DMS79 treated with DMSO at 0.1 percent for 48 hours (cell line): ENCODE measurements around the gene CD74.

Experiments
- DNase-seq: peaks from one replicate; lab custom pipeline; 2025; lab: John Stamatoyannopoulos, UW

The CD74 gene

GRCh38 chr5:150409638-150410523, 2.8 kb downstream of the CD74 start:
- no peak for DNase-seq

GRCh38 chr5:150408231-150408943, 4.3 kb downstream of the CD74 start:
- DNase-seq, result no peak

GRCh38 chr5:150407096-150407720, 5.5 kb downstream of the CD74 start:
- no peak for DNase-seq

GRCh38 chr5:150406723-150407095, 6.0 kb downstream of the CD74 start:
- no peak for DNase-seq

GRCh38 chr5:150406103-150406722, 6.5 kb downstream of the CD74 start:
- DNase-seq, result no peak

GRCh38 chr5:150404941-150405816, 7.5 kb downstream of the CD74 start:
- no peak for DNase-seq

GRCh38 chr5:150404535-150404934, 8.2 kb downstream of the CD74 start:
- DNase-seq, result no peak

GRCh38 chr5:150404121-150404520, 8.6 kb downstream of the CD74 start:
- DNase-seq, result no peak

- no peak for DNase-seq
These were observed 9.8 kb downstream of the CD74 start for GRCh38 chr5:150402901-150403342.

- no peak for DNase-seq
These were observed 10.4 kb downstream of the CD74 start for GRCh38 chr5:150402229-150402773.

- DNase-seq, result no peak
These were observed 11.1 kb downstream of the CD74 start for GRCh38 chr5:150401376-150402228.

GRCh38 chr5:150401076-150401375, 11.7 kb downstream of the CD74 start:
- DNase-seq, result no peak

GRCh38 chr5:150400316-150401075, 12.2 kb downstream of the CD74 start:
- DNase-seq, result no peak

GRCh38 chr5:150399524-150400211, 13.0 kb downstream of the CD74 start:
- DNase-seq, result no peak

- no peak for DNase-seq
These were observed 13.8 kb downstream of the CD74 start for GRCh38 chr5:150398722-150399523.

- no peak for DNase-seq
These were observed 14.7 kb downstream of the CD74 start for GRCh38 chr5:150397782-150398721.
